ENCODE results near the gene CAPG.

GRCh38 chr2:85430752-85431569, 20.8 kb upstream of the CAPG start:
- TF ChIP-seq EZH2 (IDR thresholded peaks at IDR 0.05; ENCODE audit: insufficient read depth, poor library complexity, severe bottlenecking) (no peak), EZH2phosphoT487 (IDR thresholded peaks at IDR 0.05; ENCODE audit: insufficient read depth, low read depth) (no peak)

Data from GM23248 (cell line).